ENCODE data around the gene ACE.

ACE gene

DNA sequence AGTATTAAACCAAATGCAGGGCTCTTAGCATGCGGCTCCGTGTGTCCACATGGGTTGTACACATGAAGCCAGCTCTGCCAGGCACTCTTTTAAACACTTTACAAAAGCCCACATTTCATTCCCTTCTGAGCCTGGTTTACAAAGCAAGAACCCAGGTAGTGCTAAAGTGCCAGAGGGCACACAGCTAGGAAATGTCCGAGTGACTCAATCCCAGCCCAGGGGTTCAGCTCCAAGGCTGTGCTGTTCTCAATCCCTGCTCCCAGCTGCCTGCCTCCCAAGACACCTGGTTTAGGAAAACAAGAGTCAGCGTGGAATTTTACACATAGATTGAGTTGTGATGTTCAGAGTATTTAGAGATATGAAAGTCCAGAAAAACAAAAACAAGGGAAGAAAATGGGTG lies 60.1 kb downstream of the ACE start:
- DNase-seq (ENCODE audit: low read depth in 2 of 2): no peak

DNA sequence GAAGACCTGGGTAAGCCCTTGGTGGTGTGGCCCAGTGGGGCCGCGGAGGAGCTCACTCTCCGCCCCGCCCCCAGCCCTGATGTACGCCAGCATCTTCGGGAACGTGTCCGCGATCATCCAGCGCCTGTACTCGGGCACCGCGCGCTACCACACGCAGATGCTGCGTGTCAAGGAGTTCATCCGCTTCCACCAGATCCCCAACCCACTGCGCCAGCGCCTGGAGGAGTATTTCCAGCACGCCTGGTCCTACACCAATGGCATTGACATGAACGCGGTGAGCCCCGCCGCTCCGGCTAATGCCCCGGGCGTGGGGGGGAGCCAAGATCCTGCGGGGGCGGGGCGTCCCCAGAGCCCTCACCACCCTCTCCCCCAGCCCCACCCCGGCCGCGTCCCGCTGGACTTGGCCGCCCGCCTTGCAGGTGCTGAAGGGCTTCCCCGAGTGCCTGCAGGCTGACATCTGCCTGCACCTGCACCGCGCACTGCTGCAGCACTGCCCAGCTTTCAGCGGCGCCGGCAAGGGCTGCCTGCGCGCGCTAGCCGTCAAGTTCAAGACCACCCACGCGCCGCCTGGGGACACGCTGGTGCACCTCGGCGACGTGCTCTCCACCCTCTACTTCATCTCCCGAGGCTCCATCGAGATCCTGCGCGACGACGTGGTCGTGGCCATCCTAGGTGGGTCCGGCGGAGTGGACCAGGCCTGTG lies 61.3 kb downstream of the ACE start:
- DNase-seq (ENCODE audit: low read depth in 2 of 2): no peak

DNA sequence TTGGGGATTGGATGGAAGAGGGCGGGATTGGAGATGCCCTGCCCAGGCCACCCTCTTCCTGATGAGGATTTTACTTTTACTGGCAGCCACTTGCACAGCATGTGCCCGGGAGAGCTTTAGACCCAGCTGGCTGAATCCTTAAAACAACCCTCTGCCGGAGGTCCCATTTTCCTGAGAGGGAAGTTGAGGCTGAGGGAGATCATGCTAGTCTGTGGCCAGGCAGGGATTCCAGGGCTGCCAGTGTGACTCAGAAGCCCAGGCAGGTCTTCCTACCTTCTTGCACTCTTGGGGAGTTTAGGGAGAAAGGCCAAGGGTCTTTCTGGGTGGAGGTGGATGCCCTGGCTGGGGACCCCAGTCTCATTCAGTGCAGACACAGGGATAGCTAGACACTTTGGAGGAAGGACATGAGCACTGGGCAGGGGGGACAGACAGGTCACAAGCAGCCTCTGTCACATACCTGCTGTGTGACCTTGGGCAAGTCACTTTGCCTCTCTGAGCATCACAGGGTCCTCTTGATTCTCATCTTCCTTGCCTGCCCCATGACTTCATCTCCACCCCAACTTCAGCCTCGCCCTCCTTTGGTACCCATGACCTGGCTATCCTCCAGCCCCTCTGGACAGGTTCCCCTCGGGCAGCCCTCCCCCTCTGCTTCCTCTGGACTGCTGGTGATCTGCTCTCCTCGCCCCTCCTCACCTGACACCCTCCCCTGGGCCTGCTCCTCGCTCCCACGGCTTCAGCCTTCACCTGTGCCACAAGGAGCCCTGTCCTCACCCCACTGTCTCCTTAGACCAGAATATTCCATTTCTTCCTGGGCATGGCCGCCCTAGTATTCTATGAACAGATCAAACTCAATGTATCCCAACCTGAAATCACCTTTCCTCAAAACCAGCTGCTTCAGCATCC lies 62.1 kb downstream of the ACE start:
- no peak for DNase-seq (ENCODE audit: low read depth in 2 of 2)

DNA sequence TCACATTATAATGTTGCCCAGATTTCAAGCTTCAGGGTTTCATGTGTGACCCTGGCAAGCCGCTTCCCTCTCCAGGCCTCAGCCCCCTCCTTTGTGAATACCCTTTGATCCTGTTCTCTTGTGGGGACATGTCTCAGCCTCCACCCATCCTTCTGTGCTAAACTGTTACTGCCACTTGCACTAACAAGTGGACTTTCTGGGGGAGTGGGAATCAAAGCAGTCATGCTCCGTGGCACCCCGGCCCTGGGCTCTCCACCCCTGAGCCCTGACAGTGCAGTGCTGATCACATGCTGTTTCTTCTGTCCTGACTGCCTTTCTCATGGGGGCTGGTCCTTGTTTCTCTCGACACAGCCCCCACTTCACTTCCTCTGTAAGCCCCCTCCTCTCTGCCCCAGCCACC lies 63.7 kb downstream of the ACE start:
- DNase-seq (ENCODE audit: low read depth in 2 of 2): no peak

GRCh38 chr17:63542218-63542545 lies 65.3 kb downstream of the ACE start:
- DNase-seq (ENCODE audit: low read depth in 2 of 2): no peak

DNA sequence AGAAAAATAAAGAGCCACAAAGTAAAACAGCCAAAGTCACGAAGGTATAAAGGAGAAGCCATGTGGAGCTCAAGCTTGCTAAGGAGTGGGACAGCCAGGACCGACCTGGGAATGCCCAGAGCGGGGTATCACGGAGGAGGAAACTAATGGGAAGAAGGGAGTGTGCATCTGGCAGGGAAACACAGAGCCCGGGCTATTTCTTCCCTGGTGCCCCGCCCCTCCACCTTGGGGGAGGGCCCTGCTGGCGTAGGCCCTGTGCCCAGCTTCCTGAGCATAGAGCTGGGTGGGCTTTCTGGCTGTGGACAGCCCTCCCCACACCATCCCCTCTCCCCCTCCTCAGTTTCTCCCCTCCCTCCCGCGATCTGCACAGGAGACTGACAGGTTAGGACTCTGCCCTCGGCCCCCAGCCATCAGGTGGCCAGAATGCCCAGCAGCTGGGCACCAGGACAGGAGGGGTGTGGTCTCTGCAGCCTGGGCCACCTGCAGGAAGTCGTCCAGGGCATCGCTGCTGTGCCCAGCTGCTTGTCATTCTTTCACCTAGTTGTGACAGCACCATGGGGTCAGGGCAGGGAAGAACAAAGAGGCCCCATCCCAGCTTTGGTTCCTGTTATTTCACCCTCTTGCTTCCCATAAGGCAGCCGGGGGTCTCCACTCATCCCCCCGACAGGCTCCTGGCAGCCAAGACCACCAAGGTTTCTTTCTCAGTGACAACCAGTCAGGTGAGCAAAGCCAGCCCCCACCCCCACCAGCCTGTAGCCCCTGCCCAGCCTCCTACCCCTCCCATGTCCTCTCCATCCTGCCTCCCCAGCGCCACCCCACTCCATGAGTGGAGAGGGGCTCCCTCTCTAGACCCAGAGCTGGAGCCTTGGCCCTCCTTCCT lies 66.3 kb downstream of the ACE start:
- DNase-seq (ENCODE audit: low read depth in 2 of 2): no peak

GRCh38 chr17:63543822-63544420 lies 67.1 kb downstream of the ACE start:
- no peak for DNase-seq (ENCODE audit: low read depth in 2 of 2)

DNA sequence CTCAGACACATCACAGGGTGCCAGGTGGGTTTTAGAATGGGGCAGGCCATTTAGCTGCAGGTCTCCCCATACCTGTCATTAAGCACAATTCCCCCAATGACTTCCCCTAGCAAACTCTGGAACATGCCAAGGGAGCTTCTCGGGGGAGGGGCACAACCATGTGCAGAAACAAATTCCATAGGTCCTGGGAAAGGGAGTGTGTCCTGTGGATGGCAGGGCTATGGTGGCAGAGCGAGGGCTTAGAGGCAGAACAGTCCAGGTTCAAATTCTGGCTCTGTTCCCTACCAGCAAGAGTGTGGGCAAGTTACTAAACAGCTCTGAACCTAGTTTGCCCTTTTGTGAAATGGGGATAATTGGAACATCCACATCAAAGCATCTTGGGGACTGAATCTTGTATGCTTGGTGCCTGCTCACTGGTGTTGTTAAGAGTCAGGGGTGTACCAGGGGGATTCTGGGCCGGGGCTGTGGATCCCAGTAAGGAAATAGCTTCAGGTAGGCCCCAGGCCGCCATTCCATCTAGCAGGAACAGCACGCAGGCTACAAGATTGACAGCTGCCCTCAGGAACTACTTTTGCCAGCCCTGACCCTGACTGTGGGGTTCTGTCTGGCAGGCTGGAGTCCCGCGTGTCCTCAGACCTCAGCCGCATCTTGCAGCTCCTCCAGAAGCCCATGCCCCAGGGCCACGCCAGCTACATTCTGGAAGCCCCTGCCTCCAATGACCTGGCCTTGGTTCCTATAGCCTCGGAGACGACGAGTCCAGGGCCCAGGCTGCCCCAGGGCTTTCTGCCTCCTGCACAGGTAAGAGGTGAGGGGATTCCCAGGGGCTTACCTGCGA lies 67.8 kb downstream of the ACE start:
- no peak for DNase-seq (ENCODE audit: low read depth in 2 of 2)

DNA sequence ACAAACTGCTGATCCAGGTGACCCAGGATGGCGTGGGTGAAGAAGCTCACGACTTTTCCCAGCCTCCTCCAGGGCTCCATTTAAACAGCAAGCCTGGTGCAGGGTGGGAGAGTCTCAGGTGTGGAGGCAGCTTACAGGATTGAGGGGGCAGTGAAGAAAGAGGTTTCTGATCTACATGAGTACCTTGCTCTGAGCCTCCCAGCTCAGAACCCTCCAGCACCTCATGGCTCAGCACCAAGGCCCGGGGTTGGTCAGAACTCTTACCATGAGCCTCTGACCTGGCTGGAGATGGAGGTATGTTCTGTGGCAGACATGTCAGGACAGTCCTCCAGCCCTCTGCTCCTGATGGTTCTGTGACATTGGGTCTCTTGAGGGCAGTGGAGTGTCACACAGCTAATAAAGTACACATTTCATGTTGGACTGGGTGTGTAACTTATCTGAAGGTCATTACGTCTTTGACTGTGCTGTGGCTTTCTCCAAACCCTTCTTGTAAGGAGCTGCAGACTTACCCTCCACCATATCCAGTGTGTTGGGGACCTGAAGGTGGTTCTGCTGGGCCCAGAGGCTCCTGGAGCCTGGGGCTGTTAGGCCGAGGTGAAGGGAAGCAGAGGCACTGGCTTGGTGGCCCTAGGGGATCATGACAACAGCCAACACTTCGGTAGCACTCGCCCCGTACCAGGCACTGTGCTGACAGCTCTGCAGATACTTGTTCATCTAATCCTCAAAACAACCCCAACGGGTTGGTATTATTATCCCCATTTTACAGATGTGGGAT lies 69.6 kb downstream of the ACE start:
- DNase-seq (ENCODE audit: low read depth in 2 of 2): no peak

- DNase-seq (ENCODE audit: low read depth in 2 of 2): no peak
These were observed 70.2 kb downstream of the ACE start for GRCh38 chr17:63547083-63547523.
